Thyroid gland (tissue), 4 donors: ENCODE measurements around the gene KY. TPM values are rescaled to one million over a fixed set of nuclear protein-coding genes. Genes with fewer than 3 reads are reported as not detected.

Source experiments
- DNase-seq, 2 donors: peaks; one replicate each; pipeline ENCODE4 v3.0.0-alpha.2; 2019
- H3K27ac ChIP-seq, 3 donors: fragments of 200-600 bp; sonication (generic); 1 replicate in 2 of 3; 2 replicates in 1 of 3; pipeline ENCODE4 v1.5.1; 2016 to 2019; ENCODE audit warnings: mild to moderate bottlenecking in 1 of 3, moderate library complexity in 1 of 3
- H3K27me3 ChIP-seq: fragments of 200-600 bp; sonication (generic); one replicate; pipeline ENCODE4 v1.5.1; 2019
- H3K36me3 ChIP-seq, 2 donors: fragments of 200-600 bp; sonication (generic); one replicate each; pipeline ENCODE4 v1.5.1; 2016 to 2019
- H3K4me1 ChIP-seq, 2 donors: fragments of 200-600 bp; sonication (generic); one replicate each; pipeline ENCODE4 v1.5.1; 2017 to 2019
- H3K4me3 ChIP-seq, 3 donors: fragments of 200-600 bp; sonication (generic); replicated peaks in 1 of 3; 1 replicate in 2 of 3; 2 replicates in 1 of 3; pipeline ENCODE4 v1.5.1; 2016; ENCODE audit warnings: mild to moderate bottlenecking in 1 of 3
- H3K9me3 ChIP-seq: fragments of 200-600 bp; sonication (generic); one replicate; pipeline ENCODE4 v1.5.1; 2017
- CTCF ChIP-seq, 6 experiments: fragments of 200-600 bp in 3 of 6; fragments of 450-650 bp in 3 of 6; sonication (generic) in 3 of 6; IDR thresholded peaks; one replicate each; pipeline ENCODE4 v1.5.1; 2016 to 2019; ENCODE audit warnings: antibody characterized with exemption in 6 of 6, mild to moderate bottlenecking in 2 of 6, inconsistent platforms in 1 of 6, moderate library complexity in 1 of 6
- POLR2A ChIP-seq, 2 donors: fragments of 450-650 bp; IDR thresholded peaks; one replicate each; pipeline ENCODE4 v1.6.1; 2017; ENCODE audit warnings: antibody characterized with exemption in 2 of 2, mild to moderate bottlenecking in 2 of 2, moderate library complexity in 1 of 2
- WGBS, 2 donors: methylation state at CpG; one replicate each; pipeline ENCODE4 v1.1.5; 2017; 5-methylcytosine and 5-hydroxymethylcytosine counted together
- intact Hi-C: fragments of 100-400 bp; cut with DNase I; formaldehyde crosslinking; loops from one replicate; pipeline ENCODE4 v1.15.1; 2023
- total RNA-seq, 4 donors: library from RNA; depleted of rRNA; stranded (reverse); fragments of >200 nt; gene quantifications; one replicate each; pipeline ENCODE4 v1.2.3, GENCODE V29; 2016

KY gene
- total RNA-seq, 4 donors from 2014 or later: 3.2 to 10.2 (median 7.2) TPM

- Histone ChIP-seq H3K27me3 (no peaks in the 10 kb centered on the region), H3K4me3 (no peak overlapping the region), H3K36me3 (peaks cover under 1 to 5% of the 10 kb centered on the region in 2 donors), H3K27ac (no peak overlapping the region), H3K4me1 (peaks cover 0 to under 1% of the 10 kb centered on the region in 2 donors), H3K9me3 (no peaks in the 10 kb centered on the region)
- intact Hi-C loops: no loop called here
- TF ChIP-seq CTCF (IDR thresholded peaks at IDR 0.05) (no peak), POLR2A (IDR thresholded peaks at IDR 0.05) (no peak)
- 90% methylated on average over 4 of the region's 4 CpGs for WGBS, 2 donors
- no peak for DNase-seq
These were observed 88.8 kb downstream of the KY start for GRCh38 chr3:134562055-134562454.

- TF ChIP-seq CTCF (IDR thresholded peaks at IDR 0.05) (no peak), POLR2A (IDR thresholded peaks at IDR 0.05) (no peak)
- Histone ChIP-seq H3K4me1 (no peaks in the 10 kb centered on the region), H3K36me3 (peaks cover 4 to 5% of the 10 kb centered on the region in 2 donors), H3K9me3 (no peaks in the 10 kb centered on the region), H3K27ac (no peak overlapping the region), H3K27me3 (no peaks in the 10 kb centered on the region), H3K4me3 (no peak overlapping the region)
- DNase-seq: no peak
- intact Hi-C loops: no loop called here
- WGBS, 2 donors: 96 to 98% methylated on average over 3 of the region's 3 CpGs
These were observed 91.2 kb downstream of the KY start for GRCh38 chr3:134559591-134559990.

Other genes starting within 250 kb of the KY start
- gene ANAPC13, start 165.0 kb downstream of the KY start, total RNA-seq: 100 to 1,000 TPM in 2 of 4 donors, 10 to 100 TPM in 2; 60.1 to 112 (median 93.5) TPM
- 10 to 100 TPM; 21.3 to 26.5 (median 24.3) TPM for gene CEP63, start 165.0 kb downstream of the KY start, total RNA-seq
- 1 to 10 TPM; 2.3 to 5.6 (median 4.6) TPM for gene EPHB1, start 144.2 kb upstream of the KY start, total RNA-seq